DMS153 treated with DMSO at 0.1 percent for 48 hours (cell line): ENCODE data around the gene PFDN6.

ENCODE experiments used
- DNase-seq: peaks from one replicate; lab custom pipeline; 2025; ENCODE audit not compliant: unreplicated experiment; lab: John Stamatoyannopoulos, UW

PFDN6 gene

DNA sequence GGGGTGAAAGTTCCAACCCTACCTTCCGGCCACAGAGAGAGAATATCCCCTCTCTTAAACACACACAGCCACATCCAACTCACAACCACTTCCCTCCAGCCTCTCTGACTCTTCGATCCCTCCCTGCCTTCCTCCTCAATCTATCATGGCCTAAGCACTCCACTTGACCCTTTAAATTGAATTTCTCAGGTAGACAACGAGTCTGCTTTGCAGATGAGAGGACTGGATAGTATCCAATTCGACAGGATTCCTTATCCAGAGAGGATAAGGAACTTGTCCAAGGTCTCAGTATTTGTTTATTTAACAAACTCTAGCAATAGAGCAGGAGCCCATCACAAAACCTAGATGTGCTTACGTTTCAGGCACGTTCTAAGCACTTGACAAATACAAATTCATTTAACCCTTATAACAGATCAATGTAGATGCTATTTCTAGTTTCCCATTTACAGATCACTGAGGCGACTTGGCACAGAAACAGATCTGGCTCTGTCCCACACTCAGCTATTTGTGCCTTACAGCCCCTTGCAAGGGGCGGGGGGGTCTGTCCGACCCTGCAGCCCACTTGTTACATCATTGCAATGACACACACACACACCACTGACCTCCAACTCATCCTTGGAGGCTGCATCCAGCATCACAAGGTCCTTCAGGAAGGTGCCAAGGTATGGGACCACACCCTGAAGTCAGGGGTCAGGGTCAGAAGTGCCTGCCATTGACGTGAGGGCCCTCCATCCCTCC lies 4.9 kb downstream of the PFDN6 start:
- no peak for DNase-seq

- DNase-seq: no peak
Observed at GRCh38 chr6:33295621-33296369, 6.4 kb downstream of the PFDN6 start.

DNA sequence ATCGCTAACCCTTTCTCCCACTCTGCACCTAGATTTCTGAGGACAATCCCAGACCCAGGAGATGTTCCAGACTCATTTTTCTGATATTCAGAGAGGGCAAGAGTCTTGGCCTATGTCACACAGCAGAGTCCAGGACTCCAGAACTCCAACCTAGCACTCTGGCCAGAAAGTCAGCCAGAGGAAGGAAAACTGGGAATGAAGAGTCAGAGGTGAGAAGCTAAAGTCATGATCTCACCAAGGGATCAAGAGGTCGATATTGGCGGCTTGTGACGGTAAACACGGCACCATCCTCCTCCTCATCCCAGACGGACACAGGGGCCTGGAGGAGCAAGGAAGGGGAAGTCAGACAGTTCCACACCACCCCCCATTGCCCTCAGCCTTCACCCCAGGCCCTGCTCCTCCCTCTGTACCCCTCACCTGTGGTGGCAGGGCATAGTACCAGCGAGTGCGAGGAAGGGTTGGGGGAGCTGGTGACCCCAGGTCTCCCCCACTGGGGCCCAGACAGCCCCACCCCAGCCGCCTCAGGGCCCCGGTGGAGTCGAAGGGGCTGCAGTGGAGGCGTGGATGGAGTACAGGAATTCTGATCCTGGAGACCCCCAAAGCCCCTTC lies 7.5 kb downstream of the PFDN6 start:
- DNase-seq: no peak

GRCh38 chr6:33297406-33297955 lies 8.1 kb downstream of the PFDN6 start:
- DNase-seq: no peak

- peak; percentile 20 for DNase-seq
Observed at GRCh38 chr6:33297956-33298772, 8.8 kb downstream of the PFDN6 start.

GRCh38 chr6:33298773-33299236 lies 9.4 kb downstream of the PFDN6 start, which contains the start of gene RGL2:
Gene RGL2, minus strand, starts transcription at chr6:33298942. Its CDS starts 332 bp downstream, at chr6:33298610.
- peak; percentile 60 for DNase-seq

DNA sequence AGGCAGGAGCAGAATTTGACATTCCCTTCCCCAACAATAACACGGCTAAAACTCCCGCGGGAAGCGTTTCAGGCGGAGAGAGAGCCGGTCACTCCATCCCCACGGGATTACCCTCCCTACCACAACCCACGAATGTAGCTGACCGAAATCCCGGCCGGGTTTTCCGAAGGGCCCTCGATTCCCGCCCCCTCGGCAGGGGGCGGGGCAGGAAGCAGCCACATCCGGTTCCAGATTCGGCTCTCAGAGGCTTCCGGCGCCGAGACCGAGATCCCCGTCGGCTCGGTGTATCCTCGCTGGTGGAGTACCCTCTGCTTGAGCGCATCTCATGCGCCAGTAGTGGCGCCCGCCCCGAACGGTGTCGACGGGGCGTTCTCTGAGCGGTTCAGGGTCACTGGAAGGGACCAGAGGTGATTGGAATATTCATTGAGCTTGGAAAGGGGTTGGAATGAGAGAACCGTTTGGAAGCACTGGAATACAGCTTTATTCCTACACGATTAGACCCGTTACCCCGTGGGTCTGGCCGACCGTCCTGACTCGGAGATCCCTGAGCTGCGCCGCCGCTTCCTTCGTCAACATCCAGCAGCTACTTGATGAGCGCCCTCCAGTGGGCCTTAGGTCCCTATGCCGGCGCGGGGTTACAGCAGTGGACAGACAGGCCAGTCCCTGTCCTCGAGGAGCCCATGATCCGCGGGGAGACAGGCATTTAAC lies 10.0 kb downstream of the PFDN6 start:
- DNase-seq: peak; percentile 90

DNA sequence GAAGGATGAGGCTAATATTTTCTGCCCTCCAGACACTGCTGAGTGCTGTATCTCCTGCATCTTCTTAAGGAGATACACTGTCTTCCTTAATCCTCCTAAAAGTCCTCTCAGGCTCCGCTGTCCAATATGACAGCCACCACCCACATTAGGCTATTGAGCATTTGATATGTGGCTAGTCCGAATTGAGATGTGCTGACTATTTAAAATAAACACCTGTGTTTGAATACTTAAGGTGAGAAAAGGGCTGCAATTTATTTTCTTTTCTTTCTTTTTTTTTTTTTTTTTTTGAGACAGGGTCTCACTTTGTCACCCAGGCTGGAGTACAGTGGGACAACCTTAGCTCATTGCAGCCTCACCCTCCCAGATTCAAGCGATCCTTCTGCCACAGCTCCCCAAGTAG lies 12.5 kb downstream of the PFDN6 start:
- no peak for DNase-seq

DNA sequence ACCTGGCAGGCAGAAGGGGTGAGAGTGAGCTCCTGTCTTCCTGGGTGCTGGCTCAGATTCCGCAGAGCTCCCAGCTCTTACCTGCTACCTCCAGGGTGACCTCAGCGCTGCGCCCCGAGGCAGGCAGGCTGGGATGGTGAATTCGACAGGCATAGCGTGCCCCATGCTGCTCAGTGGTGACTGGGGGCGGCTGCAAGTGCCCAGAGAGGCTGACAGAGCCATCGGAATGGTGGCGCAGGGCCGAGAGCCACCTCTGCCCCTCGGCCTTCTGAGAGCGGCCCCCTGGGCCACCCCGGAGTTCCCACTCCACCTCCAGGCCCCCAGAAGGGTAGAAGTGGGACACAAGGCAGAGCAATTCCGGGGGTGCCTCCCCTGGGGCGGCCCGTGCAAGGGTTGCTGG lies 14.8 kb downstream of the PFDN6 start:
- DNase-seq: no peak

- no peak for DNase-seq
Observed at GRCh38 chr6:33305052-33305451, 15.7 kb downstream of the PFDN6 start.

- no peak for DNase-seq
Observed at GRCh38 chr6:33306356-33306755, 17.0 kb downstream of the PFDN6 start.

DNA sequence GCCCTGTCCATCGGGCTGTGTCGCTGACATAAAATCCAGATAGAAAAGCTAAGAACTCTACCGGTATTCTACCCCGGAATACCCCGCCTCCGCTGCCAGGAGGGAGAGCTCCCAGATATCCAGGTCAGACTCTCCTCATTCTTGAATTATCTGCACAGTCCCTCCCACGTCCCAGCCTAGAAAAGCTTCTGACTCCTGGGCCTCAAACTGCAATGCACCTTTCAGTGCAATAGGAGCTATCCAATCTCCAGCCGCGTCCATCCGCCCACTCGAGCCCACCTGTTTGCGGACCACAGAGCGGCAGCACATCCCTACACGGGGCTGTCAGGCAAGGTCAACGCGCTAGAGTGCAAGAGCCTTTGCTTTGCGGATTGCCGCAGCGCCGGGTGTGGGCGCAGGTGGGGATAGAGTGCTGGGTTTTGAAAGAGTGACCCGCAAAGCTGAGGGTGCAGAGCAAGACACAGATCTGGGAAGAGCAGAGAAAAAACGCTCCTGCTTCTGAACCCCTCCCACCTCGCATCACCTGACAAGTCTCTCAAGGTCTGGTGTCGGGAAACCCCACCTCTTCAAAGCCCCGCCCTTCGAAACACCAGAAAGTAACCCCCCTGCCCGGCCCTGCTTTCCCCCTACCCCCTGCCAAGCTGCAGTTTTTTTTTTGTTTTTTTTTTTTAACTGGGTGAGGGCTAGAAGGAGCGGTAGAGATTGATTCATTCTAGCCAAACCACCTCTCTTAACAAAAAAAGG lies 23.1 kb downstream of the PFDN6 start:
- peak; percentile 56 for DNase-seq

- no peak for DNase-seq
Observed at GRCh38 chr6:33313105-33313708, 23.8 kb downstream of the PFDN6 start.

- DNase-seq: peak; percentile 3
Observed at GRCh38 chr6:33313709-33314514, 24.5 kb downstream of the PFDN6 start, which contains the start of gene TAPBP. Gene TAPBP, minus strand, starts transcription at chr6:33314078. Its CDS starts 37 bp downstream, at chr6:33314041.

DNA sequence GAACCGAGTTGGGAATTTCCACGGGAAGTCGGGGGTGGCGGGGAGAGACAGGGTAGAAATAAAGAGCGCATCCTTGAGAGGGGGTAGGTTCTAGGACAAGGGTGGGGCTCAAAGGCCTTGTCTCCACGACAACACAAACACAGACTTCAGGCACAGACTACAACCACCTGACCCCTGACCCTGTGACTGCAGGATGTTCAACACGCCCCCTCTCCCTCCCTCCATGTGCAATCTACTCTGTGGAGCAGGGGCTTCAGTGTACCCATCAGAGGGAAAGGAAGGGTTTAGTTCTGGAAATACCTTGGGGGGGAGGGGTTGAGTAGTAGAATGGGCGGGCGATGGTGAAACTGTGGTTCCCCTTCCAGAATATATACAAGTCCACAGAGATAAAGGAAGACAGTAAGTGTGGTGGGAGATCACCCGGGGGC lies 25.1 kb downstream of the PFDN6 start:
- DNase-seq: peak; percentile 21

DNA sequence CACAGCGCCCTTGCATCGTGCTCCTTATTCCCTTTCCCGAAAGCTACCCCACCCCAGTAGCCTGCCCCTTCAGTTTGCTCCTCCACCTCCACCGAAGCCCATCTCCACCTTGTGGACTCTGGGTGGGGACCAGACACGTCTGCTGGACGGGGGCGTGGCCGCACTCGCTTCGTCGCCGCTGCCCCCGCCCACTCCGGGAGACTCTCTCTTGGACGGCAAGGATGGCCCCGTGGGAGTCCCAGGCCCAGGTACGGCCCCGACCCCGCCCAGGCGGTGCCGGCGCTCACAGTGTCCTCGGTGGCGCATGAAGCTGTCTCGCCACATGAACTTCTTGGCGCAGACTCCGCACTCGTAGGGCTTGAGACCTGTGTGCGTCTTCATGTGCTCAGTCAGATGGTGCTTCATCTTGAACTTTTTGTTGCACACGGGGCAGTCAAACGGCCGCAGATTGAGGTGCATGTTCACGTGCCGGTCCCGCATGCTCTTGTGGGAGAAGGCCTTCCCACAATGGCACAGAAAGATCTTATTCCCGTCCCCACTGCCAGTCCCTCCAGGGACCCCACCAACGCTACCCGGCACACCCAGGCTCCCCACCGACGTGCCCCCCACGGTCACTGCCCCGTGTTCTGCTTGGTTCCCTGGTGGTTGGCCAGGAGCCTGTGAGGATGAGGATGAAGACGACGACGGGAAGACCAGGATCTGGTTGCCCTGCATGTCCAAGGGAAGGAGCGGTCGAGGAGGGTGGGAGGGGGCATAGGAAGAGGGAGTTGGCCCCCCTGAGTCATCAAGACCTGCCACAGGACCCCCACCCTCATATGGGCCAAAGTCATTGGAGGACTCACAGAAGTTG lies 25.8 kb downstream of the PFDN6 start:
- peak; percentile 31 for DNase-seq
